Activated CD4-positive, alpha-beta T cell treated with anti-CD3 and anti-CD28 coated beads, Interleukin-2, amount 10 ng/mL, durations not matched to agents 7 days and 5 days (primary cell): ENCODE results near the gene NCKAP1. TPM values are rescaled to one million over a fixed set of nuclear protein-coding genes. Genes with fewer than 3 reads are reported as not detected.
A peak's percentile ranks its signal among the peaks of the same experiment; 100 is the strongest.
"Not testable (repeated sequence)": the region's sequence is repeated elsewhere in the genome, so short reads cannot be mapped to it uniquely, and the experiment has no call there.

ENCODE experiments used
- CTCF ChIA-PET: fragments of 350-600 bp; sonication (Branson Sonifier 250); formaldehyde crosslinking; loops from one replicate; lab custom pipeline; 2021; ENCODE audit warnings: antibody characterized with exemption; lab: Charles Lee
- POLR2A ChIA-PET: fragments of 350-600 bp; sonication (Branson Sonifier 250); formaldehyde crosslinking; loops from one replicate; lab custom pipeline; 2021; ENCODE audit warnings: antibody characterized with exemption; lab: Charles Lee
- DNase-seq: peaks from one replicate; pipeline ENCODE4 v3.0.0-alpha.2; 2020
- H3K27ac Mint-ChIP-seq: one replicate; pipeline ENCODE4 v1.8.0; 2021; ENCODE audit warnings: mild to moderate bottlenecking, moderate library complexity, mixed read lengths
- H3K27me3 Mint-ChIP-seq: one replicate; pipeline ENCODE4 v1.8.0; 2021; ENCODE audit warnings: mixed read lengths
- H3K36me3 Mint-ChIP-seq: one replicate; pipeline ENCODE4 v1.8.0; 2021; ENCODE audit warnings: low read depth, mixed read lengths
- H3K4me1 Mint-ChIP-seq: one replicate; pipeline ENCODE4 v1.8.0; 2021; ENCODE audit warnings: mixed read lengths
- H3K4me3 Mint-ChIP-seq: one replicate; pipeline ENCODE4 v1.8.0; 2021; ENCODE audit warnings: mild to moderate bottlenecking, moderate library complexity, mixed read lengths
- H3K9me3 Mint-ChIP-seq: one replicate; pipeline ENCODE4 v1.8.0; 2021; ENCODE audit warnings: mixed read lengths
- total RNA-seq, 2 experiments: library from RNA; stranded (reverse); gene quantifications; one replicate each; pipeline ENCODE4 v1.2.3, GENCODE V29; 2021

NCKAP1 gene
- total RNA-seq, 2 experiments from 2014 or later = 0.87 to 0.92 TPM

GRCh38 chr2:182887753-182888415, 150.4 kb downstream of the NCKAP1 start:
- H3K4me1 Mint-ChIP-seq = no peaks in the 10 kb centered on the region
- ChIA-PET CTCF (no interaction called here), POLR2A (no interaction called here)
- no peak overlapping the region for H3K4me3 Mint-ChIP-seq
- DNase-seq = no peak
- no peaks in the 10 kb centered on the region for H3K36me3 Mint-ChIP-seq
- H3K27me3 Mint-ChIP-seq = peaks cover 11% of the 10 kb centered on the region
- H3K9me3 Mint-ChIP-seq = no peaks in the 10 kb centered on the region
- no peak overlapping the region for H3K27ac Mint-ChIP-seq

- Mint-ChIP-seq H3K4me1 (no peaks in the 10 kb centered on the region), H3K27ac (no peak overlapping the region)
Measured at GRCh38 chr2:182887093-182887492, 151.2 kb downstream of the NCKAP1 start.

GRCh38 chr2:182885771-182886170, 152.5 kb downstream of the NCKAP1 start:
- Mint-ChIP-seq H3K4me1 (no peaks in the 10 kb centered on the region), H3K36me3 (no peaks in the 10 kb centered on the region), H3K27ac (no peak overlapping the region), H3K9me3 (no peaks in the 10 kb centered on the region), H3K4me3 (no peak overlapping the region), H3K27me3 (peaks cover 6% of the 10 kb centered on the region)
- POLR2A ChIA-PET = no interaction called here
- DNase-seq = no peak
- CTCF ChIA-PET = no interaction called here

More at GRCh38 chr2:182887093-182887492, 151.2 kb downstream of the NCKAP1 start:
- H3K9me3 Mint-ChIP-seq = no peaks in the 10 kb centered on the region
- ChIA-PET CTCF (no interaction called here), POLR2A (no interaction called here)
- no peaks in the 10 kb centered on the region for H3K36me3 Mint-ChIP-seq
- no peak for DNase-seq
- peaks cover 11% of the 10 kb centered on the region for H3K27me3 Mint-ChIP-seq
- H3K4me3 Mint-ChIP-seq = no peak overlapping the region

GRCh38 chr2:182883451-182883850, 154.8 kb downstream of the NCKAP1 start:
- peaks cover 6% of the 10 kb centered on the region for H3K27me3 Mint-ChIP-seq
- CTCF ChIA-PET = no interaction called here
- H3K4me1 Mint-ChIP-seq = no peaks in the 10 kb centered on the region
- no peak overlapping the region for H3K4me3 Mint-ChIP-seq
- H3K36me3 Mint-ChIP-seq = no peaks in the 10 kb centered on the region
- POLR2A ChIA-PET = no interaction called here
- no peak for DNase-seq
- H3K9me3 Mint-ChIP-seq = peaks cover 7% of the 10 kb centered on the region
- H3K27ac Mint-ChIP-seq = no peak overlapping the region

- Mint-ChIP-seq H3K27me3 (peaks cover 12% of the 10 kb centered on the region), H3K9me3 (peaks cover 11% of the 10 kb centered on the region)
- H3K4me3 Mint-ChIP-seq, CTCF ChIA-PET, H3K4me1 Mint-ChIP-seq, H3K27ac Mint-ChIP-seq, POLR2A ChIA-PET, DNase-seq, H3K36me3 Mint-ChIP-seq: not testable (repeated sequence)
Measured at GRCh38 chr2:182880100-182880499, 158.2 kb downstream of the NCKAP1 start.

- DNase-seq, CTCF ChIA-PET, POLR2A ChIA-PET, H3K36me3 Mint-ChIP-seq, H3K4me3 Mint-ChIP-seq, H3K27ac Mint-ChIP-seq, H3K4me1 Mint-ChIP-seq: not testable (repeated sequence)
- peaks cover 17% of the 10 kb centered on the region for H3K27me3 Mint-ChIP-seq
- H3K9me3 Mint-ChIP-seq = peaks cover 14% of the 10 kb centered on the region
Measured at GRCh38 chr2:182876653-182877052, 161.6 kb downstream of the NCKAP1 start.

- peaks cover 22% of the 10 kb centered on the region for H3K4me1 Mint-ChIP-seq
- DNase-seq = no peak
- H3K27me3 Mint-ChIP-seq = peaks cover 49% of the 10 kb centered on the region
- peaks cover 4% of the 10 kb centered on the region for H3K9me3 Mint-ChIP-seq
- H3K4me3 Mint-ChIP-seq = no peak overlapping the region
- no peak overlapping the region for H3K27ac Mint-ChIP-seq
- H3K36me3 Mint-ChIP-seq = peaks cover 3% of the 10 kb centered on the region
- CTCF ChIA-PET = no interaction called here
- POLR2A ChIA-PET = no interaction called here
Measured at GRCh38 chr2:182870227-182870626, 168.0 kb downstream of the NCKAP1 start.

- CTCF ChIA-PET = interaction anchor here (0.7 to 1.0 kb wide), 2 partner anchors 9 to 137 kb away, joined by 3 to 4 read pairs; no protein-coding TSS in a partner anchor
- Mint-ChIP-seq H3K9me3 (peaks cover 4% of the 10 kb centered on the region), H3K27ac (no peak overlapping the region), H3K27me3 (peaks cover 67% of the 10 kb centered on the region), H3K36me3 (peaks cover 3% of the 10 kb centered on the region), H3K4me3 (no peak overlapping the region), H3K4me1 (peaks cover 22% of the 10 kb centered on the region)
- no peak for DNase-seq
- POLR2A ChIA-PET = no interaction called here
Measured at GRCh38 chr2:182868054-182868796, 170.0 kb downstream of the NCKAP1 start.

GRCh38 chr2:182867426-182868053, 170.7 kb downstream of the NCKAP1 start:
- Mint-ChIP-seq H3K27ac (no peak overlapping the region), H3K9me3 (no peaks in the 10 kb centered on the region), H3K27me3 (peaks cover 67% of the 10 kb centered on the region), H3K4me1 (peaks cover 22% of the 10 kb centered on the region), H3K4me3 (no peak overlapping the region), H3K36me3 (peaks cover 3% of the 10 kb centered on the region)
- POLR2A ChIA-PET = no interaction called here
- no peak for DNase-seq
- CTCF ChIA-PET = interaction anchor here (0.6 to 1.0 kb wide), 3 partner anchors 8 to 136 kb away, joined by 3 to 4 read pairs (median 3); no protein-coding TSS in a partner anchor

- Mint-ChIP-seq H3K4me3 (peak within 1 kb of the TSS; percentile 42), H3K4me1 (peaks cover 22% of the 10 kb centered on the region), H3K27me3 (peaks cover 65% of the 10 kb centered on the region), H3K27ac (no peak within 1 kb of the TSS), H3K9me3 (no peaks in the 10 kb centered on the region), H3K36me3 (peaks cover 3% of the 10 kb centered on the region)
- DNase-seq = no peak
- POLR2A ChIA-PET = no interaction called here
- CTCF ChIA-PET = interaction anchor here (0.6 kb wide), 1 partner anchor 9 kb away, joined by 3 read pairs; no protein-coding TSS in a partner anchor
Measured at GRCh38 chr2:182866461-182867406, 171.5 kb downstream of the NCKAP1 start, which contains the start of gene FRZB. FRZB (minus strand) TSS chr2:182866637; CDS start chr2:182866552, 85 bp downstream.

- H3K4me3 Mint-ChIP-seq = peak overlapping the region; percentile 31
- POLR2A ChIA-PET = no interaction called here
- DNase-seq = no peak
- H3K4me1 Mint-ChIP-seq = peaks cover 22% of the 10 kb centered on the region
- CTCF ChIA-PET = no interaction called here
- no peaks in the 10 kb centered on the region for H3K9me3 Mint-ChIP-seq
- peaks cover 3% of the 10 kb centered on the region for H3K36me3 Mint-ChIP-seq
- H3K27ac Mint-ChIP-seq = no peak overlapping the region
- peaks cover 67% of the 10 kb centered on the region for H3K27me3 Mint-ChIP-seq
Measured at GRCh38 chr2:182866095-182866460, 172.2 kb downstream of the NCKAP1 start.

- H3K27ac Mint-ChIP-seq = no peak overlapping the region
- CTCF ChIA-PET = no interaction called here
Measured at GRCh38 chr2:182864949-182865570, 173.2 kb downstream of the NCKAP1 start.

More at GRCh38 chr2:182864949-182865570, 173.2 kb downstream of the NCKAP1 start:
- Mint-ChIP-seq H3K36me3 (peaks cover 3% of the 10 kb centered on the region), H3K4me1 (peaks cover 22% of the 10 kb centered on the region), H3K27me3 (peaks cover 73% of the 10 kb centered on the region), H3K9me3 (no peaks in the 10 kb centered on the region), H3K4me3 (no peak overlapping the region)
- no peak for DNase-seq
- POLR2A ChIA-PET = no interaction called here
